Lower leg skin (tissue), 3 donors: ENCODE results near the gene ZSWIM2.

ENCODE experiments used
- POLR2A ChIP-seq, 2 donors: fragments of 450-650 bp; IDR thresholded peaks; one replicate each; pipeline ENCODE4 v1.6.1; 2016 to 2017; ENCODE audit warnings: antibody characterized with exemption in 2 of 2, mild to moderate bottlenecking in 1 of 2, moderate library complexity in 1 of 2
- TF ChIP-seq, protein P1 (sequence below), 3 donors: fragments of 450-650 bp; IDR thresholded peaks; one replicate each; pipeline ENCODE4 v1.5.1; 2016; ENCODE audit warnings: antibody characterized with exemption in 3 of 3, mild to moderate bottlenecking in 3 of 3, moderate library complexity in 2 of 3

DNA sequence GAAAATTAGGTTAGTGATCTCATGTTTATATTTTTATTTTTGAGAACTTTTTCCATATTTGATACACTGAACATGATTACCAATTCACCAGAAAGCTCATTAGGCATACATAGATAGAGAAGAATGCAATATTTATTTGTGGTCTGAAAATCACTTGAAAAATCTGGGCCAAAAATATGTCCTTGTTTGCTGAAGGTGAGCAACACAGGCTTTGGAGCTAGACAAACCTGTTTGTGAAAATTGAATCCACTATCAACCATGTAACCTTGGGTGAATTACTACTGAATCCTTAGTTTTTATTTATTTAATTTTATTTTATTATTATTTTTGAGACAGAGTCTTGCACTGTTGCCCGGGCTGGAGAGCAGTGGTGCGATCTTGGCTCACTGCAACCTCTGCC, 46.5 kb upstream of the ZSWIM2 start:
- TF ChIP-seq POLR2A (IDR thresholded peaks at IDR 0.05): no peak
- TF ChIP-seq, protein P1, sequence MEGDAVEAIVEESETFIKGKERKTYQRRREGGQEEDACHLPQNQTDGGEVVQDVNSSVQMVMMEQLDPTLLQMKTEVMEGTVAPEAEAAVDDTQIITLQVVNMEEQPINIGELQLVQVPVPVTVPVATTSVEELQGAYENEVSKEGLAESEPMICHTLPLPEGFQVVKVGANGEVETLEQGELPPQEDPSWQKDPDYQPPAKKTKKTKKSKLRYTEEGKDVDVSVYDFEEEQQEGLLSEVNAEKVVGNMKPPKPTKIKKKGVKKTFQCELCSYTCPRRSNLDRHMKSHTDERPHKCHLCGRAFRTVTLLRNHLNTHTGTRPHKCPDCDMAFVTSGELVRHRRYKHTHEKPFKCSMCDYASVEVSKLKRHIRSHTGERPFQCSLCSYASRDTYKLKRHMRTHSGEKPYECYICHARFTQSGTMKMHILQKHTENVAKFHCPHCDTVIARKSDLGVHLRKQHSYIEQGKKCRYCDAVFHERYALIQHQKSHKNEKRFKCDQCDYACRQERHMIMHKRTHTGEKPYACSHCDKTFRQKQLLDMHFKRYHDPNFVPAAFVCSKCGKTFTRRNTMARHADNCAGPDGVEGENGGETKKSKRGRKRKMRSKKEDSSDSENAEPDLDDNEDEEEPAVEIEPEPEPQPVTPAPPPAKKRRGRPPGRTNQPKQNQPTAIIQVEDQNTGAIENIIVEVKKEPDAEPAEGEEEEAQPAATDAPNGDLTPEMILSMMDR (IDR thresholded peaks at IDR 0.05): no peak
